Jurkat, Clone E6-1 (cell line): ENCODE measurements around the gene OAF. TPM values are rescaled to one million over a fixed set of nuclear protein-coding genes. Genes with fewer than 3 reads are reported as not detected.
A peak's percentile ranks its signal among the peaks of the same experiment; 100 is the strongest.
"Not testable (repeated sequence)": the region's sequence is repeated elsewhere in the genome, so short reads cannot be mapped to it uniquely, and the experiment has no call there.

Source experiments
- DNase-seq: peaks from one replicate; pipeline ENCODE4 v3.0.0-alpha.2; 2011; ENCODE audit warnings: low read depth, low spot score
- H3K4me3 ChIP-seq: 2 replicates; pipeline ENCODE4 v1.5.1; 2011; ENCODE audit warnings: mild to moderate bottlenecking, low read length, control low read depth, moderate library complexity
- polyA plus RNA-seq: library from polyadenylated mRNA; unstranded; fragments of >200 nt; gene quantifications from one replicate; pipeline ENCODE4 v1.2.1, GENCODE V29; 2012; ENCODE audit warnings: missing spikeins; ENCODE audit not compliant: insufficient read length, insufficient read depth

OAF gene
- polyA plus RNA-seq: 18.9 TPM

GRCh38 chr11:120210626-120211521 lies at the start of gene OAF:
TSS of gene OAF (plus strand) at chr11:120211032. CDS start at chr11:120211280, 248 bp downstream.
- DNase-seq: peak; percentile 81
- peak within 1 kb of the TSS; percentile 66 for H3K4me3 ChIP-seq

- DNase-seq: no peak
- H3K4me3 ChIP-seq: no peak overlapping the region
Measured at GRCh38 chr11:120167659-120168058, 43.2 kb upstream of the OAF start.

- H3K4me3 ChIP-seq: peak overlapping the region; percentile 46
- DNase-seq: no peak
Measured at GRCh38 chr11:120168108-120168959, 42.5 kb upstream of the OAF start.

- DNase-seq: peak; percentile 18
- H3K4me3 ChIP-seq: peak overlapping the region; percentile 46
Measured at GRCh38 chr11:120168960-120169681, 41.7 kb upstream of the OAF start.

- DNase-seq: no peak
- H3K4me3 ChIP-seq: no peak overlapping the region
Measured at GRCh38 chr11:120169981-120170698, 40.7 kb upstream of the OAF start.

- no peak overlapping the region for H3K4me3 ChIP-seq
- no peak for DNase-seq
Measured at GRCh38 chr11:120170741-120171261, 40.0 kb upstream of the OAF start.

GRCh38 chr11:120172054-120172911 lies 38.5 kb upstream of the OAF start:
- H3K4me3 ChIP-seq: no peak overlapping the region
- DNase-seq: peak; percentile 35

GRCh38 chr11:120173019-120173705 lies 37.7 kb upstream of the OAF start:
- no peak overlapping the region for H3K4me3 ChIP-seq
- DNase-seq: no peak

GRCh38 chr11:120173807-120174206 lies 37.0 kb upstream of the OAF start:
- H3K4me3 ChIP-seq: no peak overlapping the region
- no peak for DNase-seq

- no peak for DNase-seq
- no peak overlapping the region for H3K4me3 ChIP-seq
Measured at GRCh38 chr11:120174866-120175265, 36.0 kb upstream of the OAF start.

- no peak for DNase-seq
- no peak overlapping the region for H3K4me3 ChIP-seq
Measured at GRCh38 chr11:120178561-120179056, 32.2 kb upstream of the OAF start.

- DNase-seq: no peak
- no peak overlapping the region for H3K4me3 ChIP-seq
Measured at GRCh38 chr11:120179057-120179672, 31.7 kb upstream of the OAF start.

GRCh38 chr11:120180063-120180462 lies 30.8 kb upstream of the OAF start:
- not testable (repeated sequence) for H3K4me3 ChIP-seq, DNase-seq

GRCh38 chr11:120180551-120181232 lies 30.1 kb upstream of the OAF start:
- no peak for DNase-seq
- H3K4me3 ChIP-seq: no peak overlapping the region

GRCh38 chr11:120181376-120181975 lies 29.4 kb upstream of the OAF start:
- no peak for DNase-seq
- H3K4me3 ChIP-seq: no peak overlapping the region

- H3K4me3 ChIP-seq: no peak overlapping the region
- DNase-seq: no peak
Measured at GRCh38 chr11:120182372-120182771, 28.5 kb upstream of the OAF start.
